Activated T-cell treated with anti-CD3 and anti-CD28 coated beads for 24 hours (primary cell): Measurements from ENCODE around the gene LHX2.
"Not testable (repeated sequence)": the region's sequence is repeated elsewhere in the genome, so short reads cannot be mapped to it uniquely, and the experiment has no call there.

Experiments used
- DNase-seq: peaks from one replicate; pipeline ENCODE4 v3.0.0-alpha.2; 2020; ENCODE audit warnings: low read depth

The LHX2 gene

GRCh38 chr9:124011460-124012301, at the start of gene LHX2:
Gene LHX2 (plus strand): TSS chr9:124011768. CDS start chr9:124012349, 581 bp downstream.
- peak; percentile 32 for DNase-seq

GRCh38 chr9:123964761-123965160, 46.8 kb upstream of the LHX2 start:
- DNase-seq = no peak

- no peak for DNase-seq
Measured at GRCh38 chr9:123965801-123966686, 45.5 kb upstream of the LHX2 start.

- no peak for DNase-seq
Measured at GRCh38 chr9:123967323-123967722, 44.2 kb upstream of the LHX2 start.

- no peak for DNase-seq
Measured at GRCh38 chr9:123972618-123973017, 39.0 kb upstream of the LHX2 start.

- DNase-seq = no peak
Measured at GRCh38 chr9:123973590-123974223, 37.9 kb upstream of the LHX2 start.

GRCh38 chr9:123974471-123974870, 37.1 kb upstream of the LHX2 start:
- no peak for DNase-seq

- DNase-seq = no peak
Measured at GRCh38 chr9:123975871-123976270, 35.7 kb upstream of the LHX2 start.

- not testable (repeated sequence) for DNase-seq
Measured at GRCh38 chr9:123976579-123976978, 35.0 kb upstream of the LHX2 start.

GRCh38 chr9:123978981-123979380, 32.6 kb upstream of the LHX2 start:
- no peak for DNase-seq

- no peak for DNase-seq
Measured at GRCh38 chr9:123982535-123982934, 29.0 kb upstream of the LHX2 start.

GRCh38 chr9:123983047-123983446, 28.5 kb upstream of the LHX2 start:
- DNase-seq = no peak

GRCh38 chr9:123984802-123985201, 26.8 kb upstream of the LHX2 start:
- DNase-seq = no peak

GRCh38 chr9:123985869-123986268, 25.7 kb upstream of the LHX2 start:
- no peak for DNase-seq

GRCh38 chr9:123990427-123990826, 21.1 kb upstream of the LHX2 start:
- no peak for DNase-seq

GRCh38 chr9:123992679-123993078, 18.9 kb upstream of the LHX2 start:
- DNase-seq = not testable (repeated sequence)

- DNase-seq = peak; percentile 51
Measured at GRCh38 chr9:123996731-123997421, 14.7 kb upstream of the LHX2 start.

GRCh38 chr9:123997665-123998277, 13.8 kb upstream of the LHX2 start:
- no peak for DNase-seq

GRCh38 chr9:123998278-123998925, 13.2 kb upstream of the LHX2 start:
- DNase-seq = no peak

GRCh38 chr9:123998970-123999621, 12.5 kb upstream of the LHX2 start:
- no peak for DNase-seq
